ENCODE results near the gene LRMDA. TPM values are rescaled to one million over a fixed set of nuclear protein-coding genes. Genes with fewer than 3 reads are reported as not detected.
"Not testable (repeated sequence)": the region's sequence is repeated elsewhere in the genome, so short reads cannot be mapped to it uniquely, and the experiment has no call there.

Gene LRMDA
- total and polyA plus RNA-seq, 4 experiments from 2014 or later, result not detected

- H3K4me3 ChIP-seq (ENCODE audit: low read length in 2 of 2), result no peak overlapping the region
- Mint-ChIP-seq H3K4me3 (no peak overlapping the region), H3K36me3 (no peaks in the 10 kb centered on the region), H3K27me3 (peaks cover 2 to 3% of the 10 kb centered on the region in 2 donors), H3K9me3 (peaks cover 0 to 1% (median 0%) of the 10 kb centered on the region in 8 donors), H3K4me1 (no peaks in the 10 kb centered on the region), H3K27ac (no peak overlapping the region)
- DNase-seq, result no peak
- no peaks in the 10 kb centered on the region for H3K27me3 ChIP-seq (ENCODE audit: insufficient read depth, low read length)
- CTCF ChIA-PET (ENCODE audit: partially characterized antibody), result no interaction called here
- H3K9me3 ChIP-seq (ENCODE audit: control insufficient read depth in 1 of 2, low read length in 2 of 2), result no peaks in the 10 kb centered on the region
- H3K27ac ChIP-seq (ENCODE audit: low read depth, low read length), result no peak overlapping the region
- H3K4me1 ChIP-seq (ENCODE audit: insufficient read depth, low read length), result no peaks in the 10 kb centered on the region
- no peaks in the 10 kb centered on the region for H3K36me3 ChIP-seq (ENCODE audit: insufficient read depth, low read length)
- intact Hi-C loops (cut with micrococcal nuclease), result no loop called here
- POLR2A ChIA-PET (ENCODE audit: partially characterized antibody), result no interaction called here
Observed at GRCh38 chr10:75600833-75601232, 169.4 kb downstream of the LRMDA start.

GRCh38 chr10:75602341-75602740, 170.9 kb downstream of the LRMDA start:
- H3K4me1 ChIP-seq (ENCODE audit: insufficient read depth, low read length), result no peaks in the 10 kb centered on the region
- H3K4me3 Mint-ChIP-seq, result no peak overlapping the region
- no peaks in the 10 kb centered on the region for H3K27me3 ChIP-seq (ENCODE audit: insufficient read depth, low read length)
- ChIA-PET POLR2A (ENCODE audit: partially characterized antibody) (no interaction called here), CTCF (ENCODE audit: partially characterized antibody) (no interaction called here)
- peaks cover 0 to 1% (median 0%) of the 10 kb centered on the region in 8 donors for H3K9me3 Mint-ChIP-seq
- DNase-seq, result no peak
- no peak overlapping the region for H3K27ac ChIP-seq (ENCODE audit: low read depth, low read length)
- H3K36me3 ChIP-seq (ENCODE audit: insufficient read depth, low read length), result no peaks in the 10 kb centered on the region
- intact Hi-C loops (cut with micrococcal nuclease), result no loop called here
- no peaks in the 10 kb centered on the region for H3K9me3 ChIP-seq (ENCODE audit: control insufficient read depth in 1 of 2, low read length in 2 of 2)
- H3K27me3 Mint-ChIP-seq, result peaks cover 2 to 3% of the 10 kb centered on the region in 2 donors
- H3K36me3 Mint-ChIP-seq, result no peaks in the 10 kb centered on the region
- H3K27ac Mint-ChIP-seq, result no peak overlapping the region
- H3K4me3 ChIP-seq (ENCODE audit: low read length in 2 of 2), result no peak overlapping the region
- H3K4me1 Mint-ChIP-seq, result no peaks in the 10 kb centered on the region

GRCh38 chr10:75605096-75605495, 173.7 kb downstream of the LRMDA start:
- Histone ChIP-seq H3K9me3 (ENCODE audit: control insufficient read depth in 1 of 2, low read length in 2 of 2) (no peaks in the 10 kb centered on the region), H3K36me3 (ENCODE audit: insufficient read depth, low read length) (no peaks in the 10 kb centered on the region), H3K27ac (ENCODE audit: low read depth, low read length) (no peak overlapping the region), H3K4me3 (ENCODE audit: low read length in 2 of 2) (no peak overlapping the region), H3K27me3 (ENCODE audit: insufficient read depth, low read length) (no peaks in the 10 kb centered on the region), H3K4me1 (ENCODE audit: insufficient read depth, low read length) (no peaks in the 10 kb centered on the region)
- no peaks in the 10 kb centered on the region for H3K4me1 Mint-ChIP-seq
- DNase-seq, result no peak
- peaks cover 5 to 6% of the 10 kb centered on the region in 2 donors for H3K27me3 Mint-ChIP-seq
- peaks cover 0 to 4% (median 0%) of the 10 kb centered on the region in 8 donors for H3K9me3 Mint-ChIP-seq
- POLR2A ChIA-PET (ENCODE audit: partially characterized antibody), result no interaction called here
- intact Hi-C loops (cut with micrococcal nuclease), result no loop called here
- no peak overlapping the region for H3K27ac Mint-ChIP-seq
- H3K4me3 Mint-ChIP-seq, result no peak overlapping the region
- H3K36me3 Mint-ChIP-seq, result no peaks in the 10 kb centered on the region
- CTCF ChIA-PET (ENCODE audit: partially characterized antibody), result no interaction called here

GRCh38 chr10:75605795-75606194, 174.4 kb downstream of the LRMDA start:
- H3K4me1 ChIP-seq (ENCODE audit: insufficient read depth, low read length); H3K9me3 ChIP-seq (ENCODE audit: control insufficient read depth in 1 of 2, low read length in 2 of 2); POLR2A ChIA-PET (ENCODE audit: partially characterized antibody); H3K4me3 ChIP-seq (ENCODE audit: low read length in 2 of 2); H3K27me3 Mint-ChIP-seq; H3K27ac Mint-ChIP-seq; DNase-seq; H3K27ac ChIP-seq (ENCODE audit: low read depth, low read length); H3K36me3 Mint-ChIP-seq; H3K27me3 ChIP-seq (ENCODE audit: insufficient read depth, low read length); H3K36me3 ChIP-seq (ENCODE audit: insufficient read depth, low read length); intact Hi-C loops (cut with micrococcal nuclease); H3K9me3 Mint-ChIP-seq; H3K4me3 Mint-ChIP-seq; H3K4me1 Mint-ChIP-seq; CTCF ChIA-PET (ENCODE audit: partially characterized antibody): not testable (repeated sequence)

- no peaks in the 10 kb centered on the region for H3K4me1 Mint-ChIP-seq
- no peaks in the 10 kb centered on the region for H3K36me3 Mint-ChIP-seq
- Histone ChIP-seq H3K4me3 (ENCODE audit: low read length in 2 of 2) (no peak overlapping the region), H3K9me3 (ENCODE audit: control insufficient read depth in 1 of 2, low read length in 2 of 2) (no peaks in the 10 kb centered on the region), H3K4me1 (ENCODE audit: insufficient read depth, low read length) (no peaks in the 10 kb centered on the region), H3K27ac (ENCODE audit: low read depth, low read length) (no peak overlapping the region), H3K27me3 (ENCODE audit: insufficient read depth, low read length) (no peaks in the 10 kb centered on the region), H3K36me3 (ENCODE audit: insufficient read depth, low read length) (no peaks in the 10 kb centered on the region)
- ChIA-PET POLR2A (ENCODE audit: partially characterized antibody) (no interaction called here), CTCF (ENCODE audit: partially characterized antibody) (no interaction called here)
- DNase-seq, result no peak
- H3K27ac Mint-ChIP-seq, result no peak overlapping the region
- no peak overlapping the region for H3K4me3 Mint-ChIP-seq
- peaks cover 5 to 10% of the 10 kb centered on the region in 2 donors for H3K27me3 Mint-ChIP-seq
- intact Hi-C loops (cut with micrococcal nuclease), result no loop called here
- peaks cover 0 to 4% (median 0%) of the 10 kb centered on the region in 8 donors for H3K9me3 Mint-ChIP-seq
Observed at GRCh38 chr10:75606203-75606779, 174.9 kb downstream of the LRMDA start.

- ChIA-PET CTCF (ENCODE audit: partially characterized antibody) (interaction anchor here (0.8 kb wide), 1 partner anchor 10 kb away, joined by 3 read pairs; no protein-coding TSS in a partner anchor), POLR2A (ENCODE audit: partially characterized antibody) (no interaction called here)
- DNase-seq, result no peak
- Mint-ChIP-seq H3K9me3 (peaks cover 0 to 2% (median 0%) of the 10 kb centered on the region in 8 donors), H3K4me3 (peak overlapping the region in 1 of 8 donors; percentile 26), H3K27ac (no peak overlapping the region), H3K27me3 (peaks cover 6 to 10% of the 10 kb centered on the region in 2 donors), H3K36me3 (no peaks in the 10 kb centered on the region), H3K4me1 (no peaks in the 10 kb centered on the region)
- no peak overlapping the region for H3K4me3 ChIP-seq (ENCODE audit: low read length in 2 of 2)
- no peaks in the 10 kb centered on the region for H3K4me1 ChIP-seq (ENCODE audit: insufficient read depth, low read length)
- intact Hi-C loops (cut with micrococcal nuclease), result no loop called here
- no peaks in the 10 kb centered on the region for H3K36me3 ChIP-seq (ENCODE audit: insufficient read depth, low read length)
- no peak overlapping the region for H3K27ac ChIP-seq (ENCODE audit: low read depth, low read length)
- H3K27me3 ChIP-seq (ENCODE audit: insufficient read depth, low read length), result no peaks in the 10 kb centered on the region
- no peaks in the 10 kb centered on the region for H3K9me3 ChIP-seq (ENCODE audit: control insufficient read depth in 1 of 2, low read length in 2 of 2)
Observed at GRCh38 chr10:75607576-75607975, 176.2 kb downstream of the LRMDA start.

GRCh38 chr10:75610183-75610582, 178.8 kb downstream of the LRMDA start:
- Histone ChIP-seq H3K36me3 (ENCODE audit: insufficient read depth, low read length) (no peaks in the 10 kb centered on the region), H3K4me3 (ENCODE audit: low read length in 2 of 2) (no peak overlapping the region), H3K4me1 (ENCODE audit: insufficient read depth, low read length) (no peaks in the 10 kb centered on the region), H3K27me3 (ENCODE audit: insufficient read depth, low read length) (no peaks in the 10 kb centered on the region), H3K9me3 (ENCODE audit: control insufficient read depth in 1 of 2, low read length in 2 of 2) (no peaks in the 10 kb centered on the region), H3K27ac (ENCODE audit: low read depth, low read length) (no peak overlapping the region)
- Mint-ChIP-seq H3K27ac (no peak overlapping the region), H3K9me3 (peaks cover 0 to 2% (median 0%) of the 10 kb centered on the region in 8 donors), H3K36me3 (no peaks in the 10 kb centered on the region), H3K27me3 (peaks cover 10 to 13% of the 10 kb centered on the region in 2 donors), H3K4me3 (no peak overlapping the region), H3K4me1 (no peaks in the 10 kb centered on the region)
- CTCF ChIA-PET (ENCODE audit: partially characterized antibody), result no interaction called here
- intact Hi-C loops (cut with micrococcal nuclease), result no loop called here
- POLR2A ChIA-PET (ENCODE audit: partially characterized antibody), result no interaction called here
- no peak for DNase-seq
